HepG2 (cell line): ENCODE results near the gene NUP35. TPM values are rescaled to one million over a fixed set of nuclear protein-coding genes. Genes with fewer than 3 reads are reported as not detected.

Source experiments
- KDM2A ChIP-seq: sonication (generic); formaldehyde crosslinking; IDR thresholded peaks from 2 replicates; pipeline ENCODE4 v1.4.0; 2020; ENCODE audit warnings: low read depth, missing genetic modification reagents, borderline replicate concordance
- KIAA2018 ChIP-seq: sonication (generic); formaldehyde crosslinking; IDR thresholded peaks from 2 replicates; pipeline ENCODE4 v1.5.0; 2020; ENCODE audit warnings: mild to moderate bottlenecking, missing genetic modification reagents, borderline replicate concordance
- MIER2 ChIP-seq: IDR thresholded peaks from 2 replicates; pipeline ENCODE4 v1.6.1; 2016; ENCODE audit warnings: missing biosample characterization, missing genetic modification reagents
- NR2F6 ChIP-seq, 2 experiments: IDR thresholded peaks; 2 replicates each; pipeline ENCODE4 v1.6.1; 2016; ENCODE audit warnings: antibody characterized with exemption in 1 of 2, mild to moderate bottlenecking in 1 of 2
- RFX1 ChIP-seq: fragments of 450-650 bp; IDR thresholded peaks from 2 replicates; pipeline ENCODE4 v1.6.1; 2017
- SOX13 ChIP-seq, 3 experiments: fragments of 450-650 bp in 1 of 3; sonication (generic) in 1 of 3; formaldehyde crosslinking in 1 of 3; IDR thresholded peaks in 2 of 3; conservative IDR thresholded peaks in 1 of 3; 2 replicates each; pipeline versions ENCODE4 v1.5.0 to v1.6.1; 2016 to 2020; ENCODE audit warnings: antibody characterized with exemption in 1 of 3, mild to moderate bottlenecking in 1 of 3, missing compliant biosample characterization in 1 of 3, missing genetic modification reagents in 1 of 3, moderate library complexity in 1 of 3
- TFE3 ChIP-seq: IDR thresholded peaks from 2 replicates; pipeline ENCODE4 v1.6.1; 2016
- TIGD3 ChIP-seq: sonication (generic); formaldehyde crosslinking; IDR thresholded peaks from 2 replicates; pipeline ENCODE4 v1.5.1; 2020; ENCODE audit warnings: mild to moderate bottlenecking, missing genetic modification reagents, borderline replicate concordance
- ZBTB21 ChIP-seq: sonication (generic); formaldehyde crosslinking; IDR thresholded peaks from 2 replicates; pipeline ENCODE4 v1.4.0; 2020; ENCODE audit warnings: missing genetic modification reagents
- ZNF232 ChIP-seq: sonication (generic); formaldehyde crosslinking; IDR thresholded peaks from 2 replicates; pipeline ENCODE4 v1.4.0; 2020; ENCODE audit warnings: missing genetic modification reagents, borderline replicate concordance
- ZNF34 ChIP-seq: sonication (generic); formaldehyde crosslinking; IDR thresholded peaks from 2 replicates; pipeline ENCODE4 v1.4.0; 2020; ENCODE audit warnings: mild to moderate bottlenecking, missing genetic modification reagents, borderline replicate concordance
- ZNF557 ChIP-seq: sonication (generic); formaldehyde crosslinking; IDR thresholded peaks from 2 replicates; pipeline ENCODE4 v1.4.0; 2020; ENCODE audit warnings: missing genetic modification reagents
- ZNF616 ChIP-seq: sonication (generic); formaldehyde crosslinking; IDR thresholded peaks from 2 replicates; pipeline ENCODE4 v1.5.0; 2020; ENCODE audit warnings: low read depth, mild to moderate bottlenecking, missing genetic modification reagents
- ZNF782 ChIP-seq: sonication (generic); formaldehyde crosslinking; IDR thresholded peaks from 2 replicates; pipeline ENCODE4 v1.4.0; 2020; ENCODE audit warnings: missing genetic modification reagents, mild to moderate bottlenecking, borderline replicate concordance
- polyA plus RNA-seq, 8 experiments: library from polyadenylated mRNA; depleted of rRNA in 3 of 8; stranded (reverse) in 7 of 8; unstranded in 1 of 8; fragments of >200 nt; fragmentation: Illumina TruSeq in 4 of 8; extraction: Trizol in 4 of 8; gene quantifications; 2 replicates each; pipeline versions ENCODE4 v1.2.1 to v1.2.3, GENCODE V29; 2011 to 2016; ENCODE audit warnings: low read depth in 4 of 8, missing spikeins in 1 of 8, mixed read lengths in 1 of 8; ENCODE audit not compliant: insufficient read depth in 1 of 8
- total RNA-seq, 5 experiments: library from RNA; depleted of rRNA; stranded (reverse); fragments of >200 nt; fragmentation: Illumina TruSeq; extraction: Trizol; gene quantifications; 2 replicates each; pipeline ENCODE4 v1.2.3, GENCODE V29; 2016; ENCODE audit warnings: low read depth in 1 of 5

NUP35 gene
- total and polyA plus RNA-seq, 2 of the 13 experiments (the other 11 are each of a cell fraction or from before 2014, with no cell fraction given), result 16.9 to 53.6 TPM

- TF ChIP-seq KDM2A (CRISPR knock-in tag) (peak; percentile 81), ZNF557 (CRISPR knock-in tag) (peak; percentile 75; the same call in 1 of the 2 replicates), SOX13 (IDR thresholded peaks at IDR 0.05) (no peak), SOX13 (CRISPR knock-in tag; conservative IDR thresholded peaks at IDR 0.05 in 1 of 2, IDR thresholded peaks at IDR 0.05 in 1 of 2) (peak in 1 of 2 experiments; percentile 14; a peak in 1 of 4 replicates), MIER2 (CRISPR knock-in tag) (0 out of 2 replicates have a peak, but pooled peaks have one; percentile 56), RFX1 (no peak), ZNF782 (CRISPR knock-in tag) (no peak; the same call in 1 of the 2 replicates), ZBTB21 (CRISPR knock-in tag) (no peak), ZNF232 (CRISPR knock-in tag) (peak; percentile 61; the same call in 1 of the 2 replicates), TIGD3 (CRISPR knock-in tag) (no peak), ZNF34 (no peak), KIAA2018 (no peak), TFE3 (CRISPR knock-in tag) (peak; percentile 58; the same call in 1 of the 2 replicates), NR2F6 (IDR thresholded peaks at IDR 0.05) (peak; percentile 30; the same call in 1 of the 2 replicates), NR2F6 (CRISPR knock-in tag; IDR thresholded peaks at IDR 0.05) (no peak), ZNF616 (CRISPR knock-in tag) (no peak)
These were observed 45.6 kb upstream of the NUP35 start, which contains the start of gene DUSP19 (continued) for GRCh38 chr2:183078464-183079138.
